GM19099 (cell line): Measurements from ENCODE around the gene SCAND1.

Experiments used
- POLR2A ChIP-seq: IDR thresholded peaks from 3 replicates; pipeline ENCODE4 v1.6.1; 2011; ENCODE audit warnings: low read depth; ENCODE audit not compliant: insufficient read length; ENCODE audit errors: extremely low read depth

SCAND1 gene

GRCh38 chr20:35929301-35929700, 25.0 kb downstream of the SCAND1 start:
- no peak for TF ChIP-seq POLR2A

GRCh38 chr20:35920523-35920922, 33.8 kb downstream of the SCAND1 start:
- TF ChIP-seq POLR2A = no peak

- no peak for TF ChIP-seq POLR2A
These were observed 36.3 kb downstream of the SCAND1 start for GRCh38 chr20:35918021-35918420.

- no peak for TF ChIP-seq POLR2A
These were observed 37.2 kb downstream of the SCAND1 start for GRCh38 chr20:35917077-35917476.

GRCh38 chr20:35912881-35913280, 41.4 kb downstream of the SCAND1 start:
- TF ChIP-seq POLR2A = no peak

GRCh38 chr20:35910254-35910653, 44.0 kb downstream of the SCAND1 start:
- no peak for TF ChIP-seq POLR2A

- TF ChIP-seq POLR2A = no peak
These were observed 44.5 kb downstream of the SCAND1 start for GRCh38 chr20:35909796-35910195.

GRCh38 chr20:35909176-35909575, 45.1 kb downstream of the SCAND1 start:
- TF ChIP-seq POLR2A = no peak

- TF ChIP-seq POLR2A = no peak
These were observed 46.3 kb downstream of the SCAND1 start for GRCh38 chr20:35908007-35908406.

GRCh38 chr20:35907017-35907701, 47.1 kb downstream of the SCAND1 start:
- TF ChIP-seq POLR2A = no peak

GRCh38 chr20:35904982-35905663, 49.2 kb downstream of the SCAND1 start:
- no peak for TF ChIP-seq POLR2A

- TF ChIP-seq POLR2A = no peak
These were observed 50.5 kb downstream of the SCAND1 start for GRCh38 chr20:35903843-35904242.
